ENCODE measurements around the gene ABLIM3. TPM values are rescaled to one million over a fixed set of nuclear protein-coding genes. Genes with fewer than 3 reads are reported as not detected.

Gene ABLIM3
- total RNA-seq, 2 experiments from 2014 or later: not detected

GRCh38 chr5:149285153-149285552 is 143.9 kb downstream of the ABLIM3 start:
- Mint-ChIP-seq H3K4me1 (ENCODE audit: low read depth) (no peaks in the 10 kb centered on the region), H3K36me3 (ENCODE audit: low read depth) (no peaks in the 10 kb centered on the region), H3K9me3 (no peaks in the 10 kb centered on the region), H3K4me3 (no peak overlapping the region), H3K27me3 (no peaks in the 10 kb centered on the region), H3K27ac (no peak overlapping the region)
- POLR2A ChIA-PET: no interaction called here
- TF ChIP-seq CTCF (IDR thresholded peaks at IDR 0.05): no peak
- CTCF ChIA-PET: no interaction called here
- ATAC-seq: peak; percentile 45
- no peak for DNase-seq
- intact Hi-C loops (cut with micrococcal nuclease): no loop called here

GRCh38 chr5:149288436-149288835 is 147.1 kb downstream of the ABLIM3 start:
- Mint-ChIP-seq H3K27me3 (no peaks in the 10 kb centered on the region), H3K9me3 (no peaks in the 10 kb centered on the region), H3K4me1 (ENCODE audit: low read depth) (no peaks in the 10 kb centered on the region), H3K36me3 (ENCODE audit: low read depth) (no peaks in the 10 kb centered on the region), H3K4me3 (no peak overlapping the region), H3K27ac (no peak overlapping the region)
- no peak for TF ChIP-seq CTCF (IDR thresholded peaks at IDR 0.05)
- intact Hi-C loops (cut with micrococcal nuclease): no loop called here
- ChIA-PET CTCF (interaction anchor here (1.2 to 1.6 kb wide), 2 partner anchors 20 to 79 kb away, joined by 3 to 4 read pairs; no protein-coding TSS in a partner anchor), POLR2A (no interaction called here)
- DNase-seq: no peak
- no peak for ATAC-seq

- POLR2A ChIA-PET: no interaction called here
- Mint-ChIP-seq H3K36me3 (ENCODE audit: low read depth) (no peaks in the 10 kb centered on the region), H3K27me3 (no peaks in the 10 kb centered on the region), H3K4me1 (ENCODE audit: low read depth) (no peaks in the 10 kb centered on the region), H3K27ac (no peak overlapping the region), H3K4me3 (no peak overlapping the region), H3K9me3 (no peaks in the 10 kb centered on the region)
- no peak for DNase-seq
- TF ChIP-seq CTCF (IDR thresholded peaks at IDR 0.05): no peak
- CTCF ChIA-PET: interaction anchor here (1.2 to 1.6 kb wide), 2 partner anchors 21 to 78 kb away, joined by 3 to 4 read pairs; no protein-coding TSS in a partner anchor
- ATAC-seq: no peak
- intact Hi-C loops (cut with micrococcal nuclease): no loop called here
Observed at GRCh38 chr5:149289301-149289700, 148.0 kb downstream of the ABLIM3 start.

GRCh38 chr5:149294872-149295829 is 153.9 kb downstream of the ABLIM3 start:
- Mint-ChIP-seq H3K9me3 (no peaks in the 10 kb centered on the region), H3K4me3 (no peak overlapping the region), H3K27ac (no peak overlapping the region), H3K27me3 (no peaks in the 10 kb centered on the region), H3K36me3 (ENCODE audit: low read depth) (no peaks in the 10 kb centered on the region), H3K4me1 (ENCODE audit: low read depth) (peaks cover 19% of the 10 kb centered on the region)
- intact Hi-C loops (cut with micrococcal nuclease): no loop called here
- no peak for TF ChIP-seq CTCF (IDR thresholded peaks at IDR 0.05)
- CTCF ChIA-PET: interaction anchor here (0.6 to 1.1 kb wide), 3 partner anchors 22 to 58 kb away, joined by 3 to 4 read pairs (median 3); no protein-coding TSS in a partner anchor
- POLR2A ChIA-PET: interaction anchor here (0.7 to 1.5 kb wide), 2 partner anchors 37 to 63 kb away, joined by 3 to 5 read pairs; no protein-coding TSS in a partner anchor
- DNase-seq (no peak), ATAC-seq (peak; percentile 20)
